ENCODE measurements around the gene C2orf72.

DNA sequence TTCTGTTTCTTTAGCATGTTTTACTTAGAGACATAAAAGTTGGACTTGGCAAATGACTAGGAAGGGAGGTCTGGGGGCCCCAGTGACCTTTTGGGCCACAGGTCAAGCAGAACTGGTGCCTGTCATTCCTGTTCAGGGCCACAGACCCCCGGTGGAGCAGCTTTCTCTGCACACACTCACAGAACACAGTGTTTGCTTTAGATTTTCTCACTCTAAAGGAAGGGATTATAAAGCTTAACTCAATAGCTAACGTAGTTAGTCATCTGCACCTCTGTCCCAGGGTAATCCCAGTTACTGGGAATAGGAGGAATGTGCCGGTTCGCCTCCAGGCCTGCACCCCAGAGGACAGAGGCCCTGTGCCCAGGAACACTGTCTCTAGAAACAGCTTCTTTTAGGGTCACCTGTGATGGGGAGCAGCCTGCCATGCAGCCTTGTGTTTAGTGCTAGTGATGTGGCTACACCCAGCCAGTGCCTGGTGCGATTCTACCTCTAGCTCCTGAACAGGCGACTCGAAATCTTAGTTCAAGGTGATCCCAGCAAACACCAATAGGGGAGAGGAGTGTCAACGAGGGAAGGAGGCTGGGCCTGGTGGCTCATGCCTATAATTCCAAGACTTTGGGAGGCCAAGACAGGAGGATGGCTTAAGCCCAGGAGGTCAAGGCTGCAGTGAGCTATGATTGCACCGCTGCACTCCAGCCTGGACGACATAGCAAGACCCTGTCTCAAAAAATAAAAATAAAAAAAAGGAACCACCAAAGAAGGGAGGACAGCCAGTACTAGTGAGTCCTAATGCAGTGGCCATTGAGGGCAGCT is 29.8 kb upstream of the C2orf72 start:
- no peak for TF ChIP-seq EZH2 (conservative IDR thresholded peaks at IDR 0.05; ENCODE audit: low read depth, low read length)
- TF ChIP-seq POLR2A (IDR thresholded peaks at IDR 0.05; ENCODE audit: insufficient read depth in 1 of 2, low read depth in 2 of 2, low read length in 2 of 2) = no peak
- TF ChIP-seq, protein P1, sequence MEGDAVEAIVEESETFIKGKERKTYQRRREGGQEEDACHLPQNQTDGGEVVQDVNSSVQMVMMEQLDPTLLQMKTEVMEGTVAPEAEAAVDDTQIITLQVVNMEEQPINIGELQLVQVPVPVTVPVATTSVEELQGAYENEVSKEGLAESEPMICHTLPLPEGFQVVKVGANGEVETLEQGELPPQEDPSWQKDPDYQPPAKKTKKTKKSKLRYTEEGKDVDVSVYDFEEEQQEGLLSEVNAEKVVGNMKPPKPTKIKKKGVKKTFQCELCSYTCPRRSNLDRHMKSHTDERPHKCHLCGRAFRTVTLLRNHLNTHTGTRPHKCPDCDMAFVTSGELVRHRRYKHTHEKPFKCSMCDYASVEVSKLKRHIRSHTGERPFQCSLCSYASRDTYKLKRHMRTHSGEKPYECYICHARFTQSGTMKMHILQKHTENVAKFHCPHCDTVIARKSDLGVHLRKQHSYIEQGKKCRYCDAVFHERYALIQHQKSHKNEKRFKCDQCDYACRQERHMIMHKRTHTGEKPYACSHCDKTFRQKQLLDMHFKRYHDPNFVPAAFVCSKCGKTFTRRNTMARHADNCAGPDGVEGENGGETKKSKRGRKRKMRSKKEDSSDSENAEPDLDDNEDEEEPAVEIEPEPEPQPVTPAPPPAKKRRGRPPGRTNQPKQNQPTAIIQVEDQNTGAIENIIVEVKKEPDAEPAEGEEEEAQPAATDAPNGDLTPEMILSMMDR (CRISPR knock-in tag; IDR thresholded peaks at IDR 0.05) = no peak
- no peak for TF ChIP-seq ZNF678 (CRISPR knock-in tag; IDR thresholded peaks at IDR 0.05)
- TF ChIP-seq, protein P2, sequence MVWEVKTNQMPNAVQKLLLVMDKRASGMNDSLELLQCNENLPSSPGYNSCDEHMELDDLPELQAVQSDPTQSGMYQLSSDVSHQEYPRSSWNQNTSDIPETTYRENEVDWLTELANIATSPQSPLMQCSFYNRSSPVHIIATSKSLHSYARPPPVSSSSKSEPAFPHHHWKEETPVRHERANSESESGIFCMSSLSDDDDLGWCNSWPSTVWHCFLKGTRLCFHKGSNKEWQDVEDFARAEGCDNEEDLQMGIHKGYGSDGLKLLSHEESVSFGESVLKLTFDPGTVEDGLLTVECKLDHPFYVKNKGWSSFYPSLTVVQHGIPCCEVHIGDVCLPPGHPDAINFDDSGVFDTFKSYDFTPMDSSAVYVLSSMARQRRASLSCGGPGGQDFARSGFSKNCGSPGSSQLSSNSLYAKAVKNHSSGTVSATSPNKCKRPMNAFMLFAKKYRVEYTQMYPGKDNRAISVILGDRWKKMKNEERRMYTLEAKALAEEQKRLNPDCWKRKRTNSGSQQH (CRISPR knock-in tag; IDR thresholded peaks at IDR 0.05; ENCODE audit: low read depth) = no peak
- TF ChIP-seq, protein P3, sequence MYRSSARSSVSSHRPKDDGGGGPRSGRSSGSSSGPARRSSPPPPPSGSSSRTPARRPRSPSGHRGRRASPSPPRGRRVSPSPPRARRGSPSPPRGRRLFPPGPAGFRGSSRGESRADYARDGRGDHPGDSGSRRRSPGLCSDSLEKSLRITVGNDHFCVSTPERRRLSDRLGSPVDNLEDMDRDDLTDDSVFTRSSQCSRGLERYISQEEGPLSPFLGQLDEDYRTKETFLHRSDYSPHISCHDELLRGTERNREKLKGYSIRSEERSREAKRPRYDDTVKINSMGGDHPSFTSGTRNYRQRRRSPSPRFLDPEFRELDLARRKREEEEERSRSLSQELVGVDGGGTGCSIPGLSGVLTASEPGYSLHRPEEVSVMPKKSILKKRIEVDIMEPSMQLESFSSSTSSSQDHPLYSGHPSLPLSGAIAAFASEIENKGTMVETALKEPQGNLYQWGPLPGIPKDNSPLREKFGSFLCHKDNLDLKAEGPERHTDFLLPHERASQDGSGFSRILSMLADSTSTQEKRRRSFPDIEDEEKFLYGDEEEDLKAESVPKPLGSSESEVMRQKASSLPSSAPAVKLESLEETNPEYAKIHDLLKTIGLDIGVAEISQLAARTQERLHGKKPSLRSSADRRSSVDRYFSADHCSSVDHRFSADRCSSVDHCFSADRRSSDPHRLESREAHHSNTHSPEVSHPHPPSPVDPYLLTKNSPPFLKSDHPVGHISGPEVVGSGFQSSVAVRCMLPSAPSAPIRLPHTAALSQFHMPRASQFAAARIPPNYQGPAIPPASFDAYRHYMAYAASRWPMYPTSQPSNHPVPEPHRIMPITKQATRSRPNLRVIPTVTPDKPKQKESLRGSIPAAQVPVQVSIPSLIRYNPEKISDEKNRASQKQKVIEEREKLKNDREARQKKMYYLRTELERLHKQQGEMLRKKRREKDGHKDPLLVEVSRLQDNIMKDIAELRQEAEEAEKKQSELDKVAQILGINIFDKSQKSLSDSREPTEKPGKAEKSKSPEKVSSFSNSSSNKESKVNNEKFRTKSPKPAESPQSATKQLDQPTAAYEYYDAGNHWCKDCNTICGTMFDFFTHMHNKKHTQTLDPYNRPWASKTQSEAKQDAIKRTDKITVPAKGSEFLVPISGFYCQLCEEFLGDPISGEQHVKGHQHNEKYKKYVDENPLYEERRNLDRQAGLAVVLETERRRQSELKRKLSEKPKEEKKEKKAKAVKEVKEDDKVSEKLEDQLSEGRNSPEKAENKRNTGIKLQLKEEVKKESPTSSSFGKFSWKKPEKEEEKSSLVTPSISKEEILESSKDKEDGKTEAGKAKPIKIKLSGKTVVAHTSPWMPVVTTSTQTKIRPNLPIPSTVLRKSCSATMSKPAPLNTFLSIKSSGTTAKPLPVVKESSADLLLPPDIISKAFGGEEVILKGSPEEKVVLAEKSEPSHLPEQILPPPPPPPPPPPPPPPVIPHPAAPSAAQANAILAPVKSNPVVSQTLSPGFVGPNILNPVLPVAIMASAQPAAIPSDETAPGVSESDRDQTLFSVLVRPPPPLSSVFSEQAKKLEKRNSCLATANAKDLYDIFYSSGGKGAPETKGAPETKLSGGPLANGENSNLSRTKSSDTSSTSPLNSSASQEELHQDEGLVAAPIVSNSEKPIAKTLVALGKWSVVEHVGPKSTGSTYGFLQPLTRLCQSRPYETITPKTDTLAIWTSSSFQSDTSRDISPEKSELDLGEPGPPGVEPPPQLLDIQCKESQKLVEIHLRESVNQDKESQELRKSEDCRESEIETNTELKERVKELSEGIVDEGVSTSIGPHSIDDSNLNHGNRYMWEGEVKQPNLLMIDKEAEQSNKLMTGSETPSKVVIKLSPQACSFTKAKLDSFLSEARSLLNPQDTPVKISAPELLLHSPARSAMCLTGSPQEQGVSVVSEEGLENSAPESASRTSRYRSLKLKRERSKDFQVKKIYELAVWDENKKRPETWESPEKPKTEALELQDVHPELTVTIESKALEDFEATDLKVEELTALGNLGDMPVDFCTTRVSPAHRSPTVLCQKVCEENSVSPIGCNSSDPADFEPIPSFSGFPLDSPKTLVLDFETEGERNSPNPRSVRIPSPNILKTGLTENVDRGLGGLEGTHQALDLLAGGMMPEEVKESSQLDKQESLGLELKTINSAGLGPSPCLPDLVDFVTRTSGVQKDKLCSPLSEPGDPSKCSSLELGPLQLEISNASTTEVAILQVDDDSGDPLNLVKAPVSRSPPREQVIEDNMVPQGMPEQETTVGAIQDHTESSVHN (CRISPR knock-in tag; IDR thresholded peaks at IDR 0.05) = no peak
- no peak for TF ChIP-seq RFX5 (IDR thresholded peaks at IDR 0.05; ENCODE audit: low read depth, low read length)
- no peak for TF ChIP-seq MYNN (CRISPR knock-in tag; IDR thresholded peaks at IDR 0.05; ENCODE audit: low read depth)
- TF ChIP-seq, protein P4, sequence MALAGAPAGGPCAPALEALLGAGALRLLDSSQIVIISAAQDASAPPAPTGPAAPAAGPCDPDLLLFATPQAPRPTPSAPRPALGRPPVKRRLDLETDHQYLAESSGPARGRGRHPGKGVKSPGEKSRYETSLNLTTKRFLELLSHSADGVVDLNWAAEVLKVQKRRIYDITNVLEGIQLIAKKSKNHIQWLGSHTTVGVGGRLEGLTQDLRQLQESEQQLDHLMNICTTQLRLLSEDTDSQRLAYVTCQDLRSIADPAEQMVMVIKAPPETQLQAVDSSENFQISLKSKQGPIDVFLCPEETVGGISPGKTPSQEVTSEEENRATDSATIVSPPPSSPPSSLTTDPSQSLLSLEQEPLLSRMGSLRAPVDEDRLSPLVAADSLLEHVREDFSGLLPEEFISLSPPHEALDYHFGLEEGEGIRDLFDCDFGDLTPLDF (CRISPR knock-in tag; IDR thresholded peaks at IDR 0.05) = no peak
- peak; percentile 45 for TF ChIP-seq ZFX (CRISPR knock-in tag; IDR thresholded peaks at IDR 0.05; ENCODE audit: low read depth)
- TF ChIP-seq ZC3H4 (CRISPR knock-in tag; IDR thresholded peaks at IDR 0.05; ENCODE audit: borderline replicate concordance) = no peak
- no peak for TF ChIP-seq ARHGAP35 (CRISPR knock-in tag; IDR thresholded peaks at IDR 0.05; ENCODE audit: borderline replicate concordance)

All from HepG2 (cell line).